ENCODE results near the gene CIB2. TPM values are rescaled to one million over a fixed set of nuclear protein-coding genes. Genes with fewer than 3 reads are reported as not detected.
A peak's percentile ranks its signal among the peaks of the same experiment; 100 is the strongest.
"Not testable (repeated sequence)": the region's sequence is repeated elsewhere in the genome, so short reads cannot be mapped to it uniquely, and the experiment has no call there.

CIB2 gene
- polyA plus RNA-seq, 2 of the 4 experiments (the other 2 are of a cell fraction), result 21.2 to 25.3 TPM

DNA sequence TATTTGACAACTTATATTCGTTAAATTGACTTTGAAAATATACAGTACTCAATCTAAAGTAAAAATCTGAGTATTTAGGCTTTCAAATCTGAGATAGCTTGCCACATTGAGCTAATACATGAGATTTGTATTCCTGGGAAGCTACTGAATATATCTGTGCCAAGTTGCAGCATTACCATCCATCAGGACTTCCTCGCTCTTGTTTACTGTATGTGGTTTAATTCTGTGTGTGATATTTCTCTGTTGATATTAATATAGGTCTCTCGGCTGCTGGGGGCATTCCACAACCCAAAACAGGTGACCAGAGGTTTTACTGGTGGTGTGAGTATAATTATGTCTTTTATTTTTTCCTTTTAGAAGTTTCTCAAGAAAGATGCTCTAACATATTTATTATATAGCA lies 23.7 kb upstream of the CIB2 start:
- FAIRE-seq, result no peak

DNA sequence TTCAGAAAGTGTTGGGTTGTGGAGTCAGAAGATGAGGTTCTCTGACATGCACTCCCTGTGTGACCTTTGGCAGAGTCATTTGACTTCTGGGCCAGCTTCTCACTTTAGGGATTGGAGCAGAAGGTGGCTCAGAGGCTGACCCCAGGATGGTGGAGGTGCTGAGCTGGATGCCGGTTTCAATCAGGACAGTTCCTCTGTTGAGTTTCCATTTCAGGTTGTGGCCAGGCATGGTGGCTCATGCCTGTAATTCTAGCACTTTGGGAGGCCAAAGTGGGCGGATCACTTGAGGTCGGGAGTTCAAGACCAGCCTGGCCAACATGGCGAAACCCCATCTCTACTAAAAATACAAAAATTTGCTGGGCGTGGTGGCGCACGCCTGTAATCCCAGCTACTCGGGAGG lies 19.8 kb upstream of the CIB2 start:
- FAIRE-seq; DNase-seq (ENCODE audit: low read depth in 1 of 2, low spot score in 1 of 2); ATAC-seq; H3K9me3 ChIP-seq; H3K27ac ChIP-seq; H3K4me3 ChIP-seq; POLR2A ChIA-PET: not testable (repeated sequence)
- Histone ChIP-seq H3K4me2 (peak overlapping the region; percentile 95; the same call in 2 of the 3 replicates), H3K4me1 (peaks cover 22% of the 10 kb centered on the region)
- CTCF ChIA-PET, result interaction anchor here (1.4 to 6.9 kb wide), 6 partner anchors 11 to 43 kb away, joined by 3 to 54 read pairs (median 8); partner anchors contain the start of gene CIB2
- WGBS (ENCODE audit: missing lambda C conversion rate), result 93% methylated on average over 8 of the region's 8 CpGs

More for the DNA sequence above, 23.7 kb upstream of the CIB2 start:
- Histone ChIP-seq H3K27ac (no peak overlapping the region), H3K9me3 (no peaks in the 10 kb centered on the region), H3K4me1 (peaks cover 22% of the 10 kb centered on the region), H3K4me3 (no peak overlapping the region), H3K4me2 (no peak overlapping the region)
- no peak for ATAC-seq
- TF ChIP-seq EHMT2 (IDR thresholded peaks at IDR 0.05; ENCODE audit: low read depth), result no peak
- TF ChIP-seq MAFK (IDR thresholded peaks at IDR 0.05; ENCODE audit: partially characterized antibody), result no peak
- no peak for TF ChIP-seq NFE2L2 (conservative IDR thresholded peaks at IDR 0.05; ENCODE audit: low read length)
- no peak for TF ChIP-seq E2F6 (IDR thresholded peaks at IDR 0.05; ENCODE audit: borderline replicate concordance, low read depth)
- TF ChIP-seq ZFP36 (IDR thresholded peaks at IDR 0.05; ENCODE audit: borderline replicate concordance, partially characterized antibody), result no peak
- no peak for TF ChIP-seq HEYL (CRISPR knock-in tag; IDR thresholded peaks at IDR 0.05)
- TF ChIP-seq ZNF302 (CRISPR knock-in tag; IDR thresholded peaks at IDR 0.05), result no peak
- no peak for TF ChIP-seq POLR2AphosphoS2 (conservative IDR thresholded peaks at IDR 0.05; ENCODE audit: low read length)
- no peak for TF ChIP-seq KDM5A (IDR thresholded peaks at IDR 0.05)
- no peak for TF ChIP-seq PBX3 (IDR thresholded peaks at IDR 0.05)
- TF ChIP-seq RNF2 (IDR thresholded peaks at IDR 0.05; ENCODE audit: borderline replicate concordance, low read depth), result no peak
- no peak for TF ChIP-seq MYC (IDR thresholded peaks at IDR 0.05; ENCODE audit: borderline replicate concordance, low read length)
- TF ChIP-seq TP53 (CRISPR knock-in tag; IDR thresholded peaks at IDR 0.05), result no peak
- no peak for TF ChIP-seq BCL3 (IDR thresholded peaks at IDR 0.05)
- ChIA-PET POLR2A (no interaction called here), CTCF (interaction anchor here (0.8 to 1.8 kb wide), 8 partner anchors 13 to 196 kb away, joined by 3 to 8 read pairs (median 3); partner anchors contain the start of gene CIB2)
- 88% methylated on average over 3 of the region's 3 CpGs for WGBS (ENCODE audit: missing lambda C conversion rate)
- DNase-seq (ENCODE audit: low read depth in 1 of 2, low spot score in 1 of 2), result no peak

GRCh38 chr15:78149805-78150751 lies 18.8 kb upstream of the CIB2 start:
- H3K4me3 ChIP-seq, result peak overlapping the region; percentile 74
- ChIA-PET POLR2A (interaction anchor here (0.9 to 3.4 kb wide), 6 partner anchors 11 to 390 kb away, joined by 4 to 16 read pairs (median 8); partner anchors contain the start of genes CIB2, IREB2, PSMA4 and SKIC8), CTCF (interaction anchor here (0.7 to 6.9 kb wide), 14 partner anchors 11 to 333 kb away, joined by 3 to 54 read pairs (median 3); partner anchors contain the start of gene CIB2)
- no peaks in the 10 kb centered on the region for H3K9me3 ChIP-seq
- DNase-seq (ENCODE audit: low read depth in 1 of 2, low spot score in 1 of 2) (peak; percentile 21 to 46), ATAC-seq (peak; percentile 8 to 26; a peak in 5 of 6 replicates), FAIRE-seq (no peak)
- H3K27ac ChIP-seq, result peak overlapping the region; percentile 78 to 92
- H3K4me1 ChIP-seq, result peaks cover 16% of the 10 kb centered on the region
- no peak for TF ChIP-seq ESRRA (IDR thresholded peaks at IDR 0.05; ENCODE audit: borderline replicate concordance, low read length)
- TF ChIP-seq EHF (CRISPR knock-in tag; IDR thresholded peaks at IDR 0.05), result no peak
- TF ChIP-seq POLR2AphosphoS2 (conservative IDR thresholded peaks at IDR 0.05; ENCODE audit: low read length), result no peak
- TF ChIP-seq CBX2 (IDR thresholded peaks at IDR 0.05; ENCODE audit: borderline replicate concordance, low read depth), result no peak
- 13% methylated on average over 19 of the region's 20 CpGs for WGBS (ENCODE audit: missing lambda C conversion rate)
- H3K4me2 ChIP-seq, result peak overlapping the region; percentile 95

Data from A549 (cell line).